ENCODE measurements around the gene ZYX.

ZYX gene

GRCh38 chr7:143426479-143427142 is 45.5 kb downstream of the ZYX start:
- no peak for DNase-seq

- no peak for DNase-seq
These were observed 48.9 kb downstream of the ZYX start for GRCh38 chr7:143429770-143430698.

GRCh38 chr7:143431109-143431508 is 50.0 kb downstream of the ZYX start:
- no peak for DNase-seq

GRCh38 chr7:143433759-143434158 is 52.6 kb downstream of the ZYX start:
- no peak for DNase-seq

- no peak for DNase-seq
These were observed 53.5 kb downstream of the ZYX start for GRCh38 chr7:143434660-143435059.

- DNase-seq, result no peak
These were observed 54.1 kb downstream of the ZYX start for GRCh38 chr7:143435266-143435665.

- no peak for DNase-seq
These were observed 55.3 kb downstream of the ZYX start for GRCh38 chr7:143436325-143436946.

- DNase-seq, result no peak
These were observed 56.4 kb downstream of the ZYX start for GRCh38 chr7:143437578-143437977.

GRCh38 chr7:143439866-143440265 is 58.7 kb downstream of the ZYX start:
- no peak for DNase-seq
